Upper lobe of left lung (tissue), 4 donors: Measurements from ENCODE around the gene PEX26.
"Not testable (repeated sequence)": the region's sequence is repeated elsewhere in the genome, so short reads cannot be mapped to it uniquely, and the experiment has no call there.

ENCODE experiments used
- CTCF ChIP-seq, 6 experiments: fragments of 450-650 bp in 4 of 6; fragments of 200-600 bp in 2 of 6; sonication (generic) in 2 of 6; IDR thresholded peaks; one replicate each; pipeline ENCODE4 v1.5.1; 2016 to 2019; ENCODE audit warnings: antibody characterized with exemption in 6 of 6
- POLR2A ChIP-seq, 4 donors: fragments of 450-650 bp; IDR thresholded peaks; one replicate each; pipeline ENCODE4 v1.5.1; 2016 to 2017; ENCODE audit warnings: antibody characterized with exemption in 4 of 4, mild to moderate bottlenecking in 2 of 4
- POLR2AphosphoS5 ChIP-seq, 2 donors: sonication (generic); formaldehyde crosslinking; IDR thresholded peaks; one replicate each; pipeline ENCODE4 v1.5.1; 2017; ENCODE audit warnings: antibody characterized with exemption in 2 of 2

DNA sequence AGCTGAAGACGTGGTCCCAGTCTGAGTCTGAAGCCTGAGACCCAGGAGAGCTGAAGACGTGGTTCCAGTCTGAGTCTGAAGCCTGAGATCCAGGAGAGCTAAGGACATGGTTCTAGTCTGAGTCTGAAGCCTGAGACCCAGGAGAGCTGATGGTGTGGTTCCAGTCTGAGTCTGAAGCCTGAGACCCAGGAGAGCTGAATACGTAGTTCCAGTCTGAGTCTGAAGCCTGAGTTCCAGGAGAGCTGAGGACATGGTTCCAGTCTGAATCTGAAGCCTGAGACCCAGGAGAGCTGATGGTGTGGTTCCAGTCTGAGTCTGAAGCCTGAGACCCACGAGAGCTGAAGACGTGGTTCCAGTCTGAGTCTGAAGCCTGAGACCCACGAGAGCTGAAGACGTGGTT is 28.2 kb downstream of the PEX26 start:
- not testable (repeated sequence) for TF ChIP-seq CTCF, POLR2AphosphoS5, POLR2A (IDR thresholded peaks at IDR 0.05)
